GM10266 (cell line): ENCODE measurements around the gene TNK2.

ENCODE experiments used
- DNase-seq: peaks from one replicate; pipeline ENCODE4 v3.0.0; 2012; ENCODE audit errors: extremely low spot score
- CTCF ChIP-seq: IDR thresholded peaks from 2 replicates; pipeline ENCODE4 v1.5.1; 2012; ENCODE audit warnings: mild to moderate bottlenecking, low read depth; ENCODE audit not compliant: control insufficient read depth, insufficient read depth; ENCODE audit errors: missing control alignments

TNK2 gene

DNA sequence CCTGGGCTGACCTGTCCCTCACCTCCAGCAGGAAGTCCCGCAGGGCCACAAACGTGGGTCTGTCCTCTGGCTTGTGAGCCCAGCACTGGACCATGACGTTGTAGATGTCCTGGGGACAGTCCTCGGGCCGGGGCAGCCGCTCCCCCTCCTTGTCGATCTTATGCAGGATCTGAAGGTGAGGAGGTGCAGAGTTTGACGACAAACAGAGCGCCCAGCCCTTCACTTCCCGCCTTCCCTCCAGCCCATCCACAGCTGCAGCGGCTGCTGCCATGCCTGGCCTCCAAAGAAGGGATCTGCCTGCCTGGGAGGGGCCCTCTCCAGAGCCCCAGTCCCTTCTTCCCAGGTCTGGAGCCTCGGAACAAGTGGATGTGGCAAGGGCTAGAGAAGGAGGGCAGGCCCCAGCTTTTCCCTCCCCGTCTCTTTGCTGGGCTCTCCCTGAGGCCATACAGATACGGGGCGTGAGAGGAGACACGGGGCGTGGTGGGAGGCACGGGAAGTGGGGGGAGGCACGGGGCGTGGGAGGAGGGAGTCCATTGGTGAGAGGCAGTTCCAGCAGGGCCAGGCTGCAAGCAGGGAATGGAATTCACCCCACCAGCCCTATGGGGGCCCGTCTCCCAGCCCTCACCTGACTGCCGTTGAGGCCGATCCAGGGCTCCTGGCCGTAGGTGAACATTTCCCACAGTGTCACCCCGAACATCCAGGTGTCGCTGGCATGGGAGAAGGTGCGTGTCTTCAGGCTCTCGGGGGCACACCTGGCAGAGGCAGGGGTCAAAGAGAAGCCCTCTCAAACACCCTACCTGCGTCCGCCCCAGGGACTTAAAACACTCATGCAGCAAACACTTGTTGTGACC, 29.7 kb downstream of the TNK2 start:
- no peak for DNase-seq
- TF ChIP-seq CTCF, result no peak

DNA sequence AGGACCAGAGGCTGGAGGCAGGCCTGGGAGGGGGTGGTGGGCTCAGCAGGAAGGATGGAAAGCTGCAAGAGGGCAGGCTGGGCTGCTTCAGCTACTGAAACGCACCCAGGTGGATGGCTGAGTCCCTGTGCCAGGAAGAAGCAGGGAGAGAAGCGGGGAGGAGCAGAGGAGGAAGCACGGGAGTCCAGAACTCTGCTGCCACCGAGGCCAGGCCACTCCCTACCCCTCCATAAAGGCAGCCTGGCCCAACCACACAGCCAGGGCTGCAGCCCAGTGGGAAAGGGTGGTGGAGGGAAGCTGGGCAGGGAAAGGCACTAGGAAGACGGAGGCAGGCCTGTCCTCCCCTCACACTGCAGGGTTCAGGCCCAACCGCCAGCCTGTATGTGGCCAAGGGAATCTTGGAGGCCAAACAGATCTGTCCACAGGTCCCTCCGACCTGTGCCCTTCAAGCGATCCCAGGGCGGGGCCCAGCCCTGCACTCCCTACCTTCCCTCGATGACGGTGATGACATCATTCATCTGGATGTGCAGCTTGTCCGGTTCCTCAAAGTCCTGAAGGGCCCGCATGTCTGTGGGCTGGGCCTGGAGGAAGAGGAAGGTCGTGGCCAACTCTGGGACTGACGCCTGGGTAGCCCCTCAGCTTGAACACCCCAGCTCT, 30.5 kb downstream of the TNK2 start:
- no peak for TF ChIP-seq CTCF

DNA sequence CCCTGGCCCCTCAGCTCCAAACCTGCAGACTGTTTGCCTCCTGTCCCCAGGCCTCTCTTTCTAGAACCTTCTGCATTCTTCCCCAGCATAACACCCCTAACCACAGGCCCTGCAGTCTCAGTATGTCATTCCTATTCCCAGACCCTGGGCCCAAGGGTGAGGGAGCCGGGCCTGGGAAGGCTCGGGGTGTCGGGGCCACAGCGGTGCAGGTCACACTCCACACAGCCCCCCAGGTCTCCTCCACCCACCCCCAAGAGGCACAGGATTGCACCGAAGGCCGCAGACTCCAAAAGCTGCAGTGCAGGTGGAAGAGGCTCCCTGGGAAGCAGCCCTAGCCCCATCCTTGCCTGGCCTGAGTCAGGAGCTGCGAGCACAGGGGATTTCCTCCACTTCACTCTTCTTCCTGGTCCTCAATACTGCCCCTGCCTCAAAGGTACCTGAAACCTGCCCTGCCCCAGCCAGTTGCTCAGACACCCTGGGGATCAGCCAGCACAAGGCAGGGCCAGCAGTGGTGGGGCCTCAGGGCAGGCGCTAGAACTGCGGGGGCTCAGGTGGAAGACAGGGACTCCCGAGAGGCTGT, 31.1 kb downstream of the TNK2 start:
- TF ChIP-seq CTCF, result no peak
- DNase-seq, result no peak

More for the DNA sequence above, 30.5 kb downstream of the TNK2 start:
- DNase-seq, result no peak

DNA sequence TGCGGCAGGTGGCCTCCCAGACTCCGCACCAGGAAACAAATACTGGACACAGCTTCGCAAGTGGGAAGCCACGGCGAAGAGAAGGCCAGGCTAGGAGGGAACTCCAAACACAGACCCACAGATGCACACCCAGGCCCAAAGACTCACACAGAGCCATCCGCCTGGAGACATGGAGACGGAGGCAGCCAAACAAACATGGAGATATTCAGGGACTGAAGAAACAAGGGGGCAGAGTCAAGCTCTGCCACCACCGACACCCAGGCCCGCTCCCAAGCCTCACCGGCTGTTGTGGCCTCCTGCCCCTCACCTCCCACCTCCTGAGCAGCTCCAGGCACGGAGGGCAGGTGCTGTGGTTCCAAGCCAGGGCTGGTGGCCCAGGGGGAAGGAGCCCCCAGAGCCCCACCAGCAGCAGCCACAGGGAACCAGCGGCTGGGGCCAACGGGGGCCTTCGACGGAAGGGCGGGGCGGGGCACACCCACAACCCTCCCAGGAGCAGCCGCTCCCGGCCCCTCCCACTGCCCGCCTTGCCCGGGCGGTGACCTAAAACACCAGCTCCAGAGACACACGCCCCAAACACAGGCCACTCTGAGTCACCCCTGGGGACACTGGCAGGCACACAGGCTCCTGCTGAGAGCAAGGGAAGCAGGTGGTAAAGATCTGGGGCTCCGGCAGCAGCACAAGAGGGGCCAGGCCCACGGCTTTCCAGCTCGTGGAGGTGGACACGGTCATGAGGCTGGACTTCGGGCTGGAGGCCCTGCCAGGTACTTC, 31.9 kb downstream of the TNK2 start:
- DNase-seq, result no peak
- no peak for TF ChIP-seq CTCF

DNA sequence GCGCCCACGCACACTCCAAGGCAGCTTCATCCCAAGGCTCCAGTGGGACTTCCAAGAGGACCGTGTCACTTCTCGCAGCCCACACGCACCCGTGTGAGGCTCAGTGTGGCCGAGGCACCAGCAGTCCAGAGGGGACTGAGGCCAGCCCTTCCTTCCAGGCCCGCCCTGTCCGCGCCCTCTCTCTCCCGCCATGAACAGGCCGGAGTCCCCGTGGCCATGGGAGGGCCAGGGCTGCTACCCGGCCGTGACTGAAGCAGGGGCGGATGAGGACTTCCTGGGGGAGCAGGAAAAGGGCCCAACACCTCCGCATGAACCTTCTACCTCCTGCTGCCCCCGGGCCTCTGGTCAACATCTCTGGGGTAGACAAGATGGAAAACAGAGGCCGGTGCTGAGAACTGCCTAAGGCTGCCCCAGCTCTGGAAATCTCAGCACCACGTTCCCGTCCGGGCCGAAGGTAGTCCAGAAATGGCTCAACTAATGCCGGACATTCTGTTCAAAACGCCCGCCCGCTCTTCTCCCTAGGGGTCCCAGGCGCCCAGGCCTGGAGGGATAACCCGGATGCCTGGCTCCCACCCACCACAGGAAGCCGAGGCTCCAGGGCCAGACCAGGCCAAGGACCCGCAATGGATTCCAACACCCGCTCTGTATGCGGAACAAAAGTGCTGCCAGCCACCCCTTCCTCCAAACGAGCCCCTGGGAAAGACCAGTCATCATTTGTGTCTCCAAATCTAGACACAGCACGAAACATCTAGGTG, 32.7 kb downstream of the TNK2 start:
- DNase-seq, result no peak
- TF ChIP-seq CTCF, result no peak

DNA sequence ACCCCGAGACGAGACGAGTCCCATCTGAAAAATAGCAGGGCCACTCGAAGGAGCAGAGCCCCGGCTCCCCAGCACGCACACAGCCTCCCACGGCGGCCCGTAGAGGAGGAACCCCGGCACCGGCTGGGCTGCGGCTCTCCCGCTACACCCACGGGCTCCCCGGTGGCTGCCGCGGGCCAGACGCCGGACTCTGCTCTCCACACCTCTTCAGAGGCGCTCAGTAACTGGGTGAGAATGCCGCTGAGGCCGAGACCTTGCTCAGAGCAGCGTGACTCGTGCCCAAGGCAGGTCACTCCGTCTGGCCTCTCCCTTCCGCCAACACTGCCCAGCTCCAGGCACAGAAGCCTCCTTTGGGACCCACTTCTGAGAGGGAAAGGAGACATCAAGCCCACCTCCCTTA, 34.4 kb downstream of the TNK2 start:
- TF ChIP-seq CTCF, result no peak
- DNase-seq, result no peak
